NCI-H2029 (cell line): ENCODE data around the gene MAST4.

Experiments
- DNase-seq: peaks from one replicate; lab custom pipeline; 2025; lab: John Stamatoyannopoulos, UW

MAST4 gene

DNA sequence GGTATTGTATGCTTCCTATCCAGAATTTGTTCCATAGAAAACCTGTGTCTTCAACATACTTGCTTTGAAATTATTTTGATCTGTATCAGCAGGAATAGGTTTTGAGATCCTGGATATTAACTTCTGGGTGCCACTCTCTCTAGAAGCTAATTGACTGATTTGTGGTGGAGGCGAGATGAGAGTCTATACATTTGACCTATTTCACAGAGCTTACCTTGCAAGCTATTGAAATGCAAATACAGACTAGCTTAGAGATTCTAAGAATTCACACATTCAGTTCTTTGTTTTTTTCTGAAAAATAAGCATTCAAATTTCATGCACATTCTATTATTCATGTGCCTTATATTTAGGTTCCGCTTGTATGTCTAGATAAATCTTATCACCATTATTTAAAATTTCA is 246.3 kb downstream of the MAST4 start:
- no peak for DNase-seq

DNA sequence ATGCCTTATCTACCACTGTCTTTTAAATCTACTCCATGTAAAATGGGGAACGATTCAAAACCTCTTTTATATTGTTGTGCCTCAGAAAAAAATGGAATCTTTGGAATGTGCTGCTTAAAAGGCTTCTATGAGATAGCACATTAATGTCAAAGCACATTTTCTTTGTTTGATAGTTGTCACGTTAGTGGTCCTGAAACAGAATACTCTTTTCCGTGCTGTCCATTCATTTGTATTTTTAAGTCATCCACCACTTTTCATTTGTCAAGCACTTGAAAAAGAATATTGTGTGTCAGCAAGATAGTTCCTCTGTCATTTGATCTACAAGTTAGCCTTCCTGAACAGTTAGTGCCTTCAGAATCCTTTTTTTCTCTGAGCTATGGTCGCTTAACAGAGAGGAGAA is 246.9 kb downstream of the MAST4 start:
- DNase-seq, result no peak

DNA sequence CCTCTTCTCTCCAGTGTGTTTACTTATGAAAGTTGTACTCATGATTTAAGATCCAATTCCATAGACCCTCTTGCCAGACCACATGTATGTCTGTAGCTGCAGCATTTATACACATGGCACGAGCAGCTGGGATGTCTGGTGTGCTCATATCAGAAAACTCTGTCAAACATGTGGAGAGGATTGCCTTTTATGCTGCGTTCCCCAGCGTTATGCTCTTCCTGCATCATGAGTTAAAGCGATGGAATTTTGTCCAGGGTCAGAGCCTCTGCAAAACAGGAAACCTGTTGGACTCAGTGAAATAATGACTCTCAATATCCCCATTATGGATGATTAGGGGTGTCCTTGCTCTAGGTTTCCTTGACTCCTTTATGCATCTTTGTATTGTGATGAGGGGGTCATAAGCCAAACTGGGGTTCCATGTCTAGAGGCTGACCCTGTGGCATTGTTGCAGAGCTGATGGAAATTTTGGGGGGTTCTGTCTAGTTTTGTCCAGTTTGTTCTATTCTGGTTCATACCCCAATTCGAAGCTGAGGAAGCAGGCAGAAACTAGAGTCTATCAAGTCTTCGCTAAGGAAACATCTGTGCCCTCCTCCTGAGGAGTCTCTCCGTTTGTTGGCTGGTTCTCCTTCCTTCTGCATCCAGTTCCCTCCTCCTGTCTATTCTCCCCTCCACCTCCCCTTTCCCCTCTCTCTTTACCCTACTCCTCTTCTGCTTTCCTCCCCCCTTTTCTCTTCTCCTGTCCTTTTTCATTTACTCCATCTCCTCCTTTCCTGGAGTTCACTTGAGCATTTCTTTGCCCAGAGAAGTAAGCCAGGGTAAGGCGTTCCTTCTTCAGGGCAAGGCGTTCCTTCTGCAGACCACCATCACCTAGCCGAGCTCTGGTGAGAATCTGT is 252.8 kb downstream of the MAST4 start:
- DNase-seq, result no peak

DNA sequence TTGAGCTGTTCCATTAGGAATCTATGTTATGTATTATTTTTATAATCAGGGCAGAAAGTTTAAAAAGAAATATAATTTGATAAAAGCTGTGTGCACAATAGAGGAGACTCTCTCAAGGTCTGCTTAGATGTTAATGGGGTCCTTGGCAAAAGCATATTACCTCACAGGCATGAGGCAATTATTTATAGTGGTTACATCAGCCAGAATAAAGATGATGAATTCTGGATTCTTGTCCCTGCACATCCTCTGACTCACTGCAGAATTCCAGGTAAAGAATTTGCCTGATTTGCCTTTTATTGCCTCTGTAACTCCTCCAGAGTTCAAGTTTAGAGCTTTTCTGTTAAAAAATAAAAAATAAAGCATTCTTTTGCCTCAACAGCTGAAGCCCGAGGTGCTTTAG is 253.6 kb downstream of the MAST4 start:
- DNase-seq, result no peak

DNA sequence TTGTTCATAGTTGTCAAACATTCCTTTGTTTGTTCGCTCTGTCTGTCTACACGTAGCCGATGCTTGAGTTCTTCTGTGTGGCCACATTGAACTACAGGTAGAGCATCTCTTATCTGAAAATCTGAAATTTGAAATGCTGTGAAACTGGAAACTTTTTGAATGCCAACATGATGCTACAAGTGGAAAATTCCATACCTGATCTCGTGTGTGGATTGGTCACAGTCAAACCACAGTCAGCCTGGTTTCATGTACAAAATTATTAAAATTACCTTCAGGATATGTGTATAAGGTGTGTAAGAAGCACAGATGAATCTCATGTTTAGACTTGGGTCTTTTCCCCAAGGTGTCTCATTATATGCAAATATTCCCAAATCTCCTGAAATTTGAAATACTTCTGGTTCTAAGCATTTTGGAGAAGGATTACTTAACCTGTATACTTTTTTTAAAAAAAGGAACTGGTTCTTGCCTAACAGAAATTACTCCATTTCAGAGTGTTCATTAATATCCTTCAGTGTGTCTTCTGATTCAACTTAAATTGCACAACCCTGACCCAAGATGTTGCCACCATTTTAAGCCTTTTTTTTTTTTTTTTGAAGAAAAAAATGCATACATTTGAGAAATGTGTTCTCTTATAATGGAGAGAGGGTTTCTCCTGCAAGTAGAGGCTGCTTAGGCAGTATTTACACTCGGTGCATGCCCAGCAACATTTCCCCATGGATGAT is 254.3 kb downstream of the MAST4 start:
- DNase-seq, result no peak

DNA sequence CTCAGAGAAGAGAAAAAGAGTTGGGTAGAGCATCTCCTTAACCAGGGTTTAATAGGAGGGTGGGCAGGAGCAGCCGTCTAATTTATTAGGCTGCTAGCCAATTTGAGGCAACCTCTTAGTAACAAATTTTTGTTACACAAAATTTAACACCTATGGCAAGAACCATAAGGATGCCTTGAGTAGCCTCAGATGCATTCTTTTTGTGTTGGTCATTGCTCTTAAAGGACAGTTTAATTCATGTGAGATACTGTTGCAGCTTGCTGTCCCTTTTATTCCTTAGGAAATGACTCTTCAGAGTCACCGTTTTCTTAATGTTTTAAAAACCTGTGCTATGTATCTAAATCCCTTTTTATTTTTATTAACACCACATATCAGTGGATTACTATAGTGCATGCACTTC is 255.1 kb downstream of the MAST4 start:
- no peak for DNase-seq

DNA sequence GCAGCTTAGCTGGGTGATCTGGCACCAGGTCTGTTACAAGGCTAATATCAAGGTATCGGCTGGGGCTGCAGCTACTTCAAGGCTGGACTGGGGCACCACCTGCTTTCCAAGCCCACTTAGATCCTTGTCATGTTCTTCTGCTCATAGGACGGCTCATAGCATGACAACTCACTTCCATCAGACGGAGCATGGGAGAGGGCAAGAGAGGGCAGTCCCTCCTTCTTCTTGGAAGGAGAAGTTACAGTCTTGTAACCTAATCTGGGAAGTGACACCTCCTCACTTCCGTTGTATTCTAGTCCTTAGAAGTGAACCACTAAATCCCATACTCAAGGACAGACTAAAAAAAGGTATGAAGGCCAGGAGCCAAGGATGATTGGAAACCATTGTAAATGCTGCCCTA is 258.2 kb downstream of the MAST4 start:
- no peak for DNase-seq

DNA sequence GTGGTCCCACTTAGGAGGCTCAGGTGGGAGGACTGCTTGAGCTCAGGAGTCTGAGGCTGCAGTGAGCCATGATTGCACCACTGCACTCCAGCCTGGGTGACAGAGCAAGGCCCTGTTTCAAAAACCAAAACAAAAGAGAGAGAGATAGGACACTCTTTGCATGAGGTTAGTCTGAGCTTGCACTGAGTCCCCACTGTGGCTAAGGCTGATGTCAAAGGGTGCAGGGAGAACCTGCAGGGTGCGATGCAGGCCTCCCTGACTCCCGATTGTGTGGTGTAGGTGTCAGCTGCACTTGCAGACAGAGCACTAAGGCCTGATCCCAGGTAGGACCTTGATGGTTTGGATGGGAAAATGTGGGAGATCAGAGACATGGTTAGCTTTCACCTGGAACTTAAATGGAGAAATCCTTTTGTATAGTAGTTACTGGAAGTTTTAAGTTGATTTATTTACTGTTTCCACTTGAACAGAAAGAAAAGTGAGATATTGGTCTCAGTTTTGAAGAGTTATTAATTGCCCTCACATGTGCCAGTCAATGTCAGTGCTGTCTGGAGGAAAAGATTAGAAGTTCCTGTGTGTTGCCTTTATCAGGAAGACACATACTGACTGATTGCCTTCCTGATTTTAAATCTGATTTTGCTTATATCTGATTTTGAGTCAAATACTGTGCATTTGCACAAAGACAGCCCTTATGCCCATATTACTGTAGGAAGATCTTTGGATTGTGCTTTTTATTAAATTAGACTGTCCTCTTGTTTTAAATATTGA is 260.0 kb downstream of the MAST4 start:
- DNase-seq, result no peak

DNA sequence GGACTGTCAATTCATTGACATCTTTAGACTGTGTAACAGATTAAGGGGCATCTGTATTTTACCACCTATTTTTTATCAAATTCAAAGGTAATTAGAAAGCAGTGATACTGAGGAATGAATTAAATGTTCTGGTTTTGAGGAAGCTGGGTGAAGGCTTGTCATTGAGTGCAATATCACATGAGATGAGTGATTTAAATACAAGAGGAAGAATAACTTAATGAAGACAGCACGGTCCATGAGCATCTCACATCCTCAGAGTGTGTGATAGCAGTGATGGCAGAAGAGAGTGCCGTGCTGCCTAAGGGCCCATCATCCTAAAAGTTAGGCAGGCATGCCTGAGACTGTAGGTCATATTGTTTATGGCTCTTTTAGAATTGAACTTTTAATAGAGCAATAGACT is 263.3 kb downstream of the MAST4 start:
- DNase-seq, result no peak

DNA sequence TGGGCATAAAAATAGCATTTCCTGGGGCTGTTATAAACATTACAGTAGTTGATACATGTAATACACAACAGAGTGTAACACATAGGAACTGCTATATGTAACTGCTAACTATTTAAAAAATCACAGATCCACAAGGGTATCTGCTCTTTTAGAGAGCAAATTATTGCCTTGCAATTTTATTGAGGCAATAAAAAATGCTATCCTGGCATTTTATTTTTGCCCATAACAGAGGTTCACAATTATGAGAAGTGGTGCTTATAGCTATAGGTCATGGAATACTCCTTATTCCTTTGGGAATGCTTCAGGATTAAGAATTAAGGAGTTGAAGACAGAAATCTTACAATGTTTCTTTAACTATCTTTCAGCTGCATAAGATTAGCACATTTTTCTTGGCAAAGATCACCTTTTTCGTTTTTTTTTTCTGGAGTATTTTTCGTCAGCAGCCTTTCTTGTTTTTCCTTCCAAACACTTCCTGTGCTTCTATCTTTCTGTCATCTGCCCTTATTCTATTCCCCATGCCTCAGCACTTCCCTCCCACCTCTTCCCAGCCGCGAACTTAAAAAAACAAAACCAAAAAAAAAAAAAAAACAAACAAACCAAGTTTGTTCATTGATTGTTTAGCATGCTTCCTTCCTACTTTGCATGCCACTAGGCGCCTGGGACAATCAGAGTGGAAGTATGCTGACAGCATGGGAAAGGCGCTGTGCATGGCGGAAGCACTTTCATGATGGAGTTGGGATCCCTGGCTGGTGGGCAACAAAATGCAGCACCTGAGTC is 264.2 kb downstream of the MAST4 start:
- no peak for DNase-seq

DNA sequence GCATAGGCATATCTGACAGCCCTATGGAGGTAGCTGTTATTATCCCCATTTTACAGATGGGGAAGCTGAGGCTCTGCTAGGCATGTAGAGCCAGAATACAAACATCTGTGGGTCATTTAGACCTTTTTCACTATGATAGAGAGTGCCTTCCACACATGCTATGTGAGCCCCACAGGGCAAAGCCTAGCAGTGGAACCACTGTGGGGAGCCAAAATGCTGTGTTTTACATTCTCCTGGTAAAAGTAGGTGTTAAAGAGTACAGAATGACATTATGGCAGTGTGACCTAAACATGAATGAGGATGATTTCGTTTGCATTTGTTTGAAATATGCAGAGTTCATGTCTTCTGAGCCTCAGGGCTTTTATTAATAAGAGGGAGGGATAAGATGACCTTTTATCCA is 265.2 kb downstream of the MAST4 start:
- DNase-seq, result no peak

DNA sequence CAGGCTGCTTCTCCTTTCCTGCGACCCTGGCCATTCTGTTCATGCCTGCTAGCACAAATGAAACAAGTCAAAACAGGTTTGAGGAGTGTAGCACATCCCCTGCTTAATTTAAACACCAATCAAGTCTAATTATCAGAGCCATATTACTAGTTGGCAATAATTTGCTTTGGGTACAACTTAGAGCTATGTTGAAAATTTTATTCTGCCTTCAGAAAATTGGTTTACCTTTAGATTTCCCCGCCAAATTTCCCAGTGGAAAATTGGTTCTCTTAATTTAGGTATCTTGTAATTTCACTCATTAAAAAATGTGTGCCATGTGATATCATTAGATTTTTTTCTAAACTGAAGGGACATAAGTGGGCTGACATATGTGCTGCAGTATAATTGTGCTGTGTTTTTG is 265.8 kb downstream of the MAST4 start:
- no peak for DNase-seq

DNA sequence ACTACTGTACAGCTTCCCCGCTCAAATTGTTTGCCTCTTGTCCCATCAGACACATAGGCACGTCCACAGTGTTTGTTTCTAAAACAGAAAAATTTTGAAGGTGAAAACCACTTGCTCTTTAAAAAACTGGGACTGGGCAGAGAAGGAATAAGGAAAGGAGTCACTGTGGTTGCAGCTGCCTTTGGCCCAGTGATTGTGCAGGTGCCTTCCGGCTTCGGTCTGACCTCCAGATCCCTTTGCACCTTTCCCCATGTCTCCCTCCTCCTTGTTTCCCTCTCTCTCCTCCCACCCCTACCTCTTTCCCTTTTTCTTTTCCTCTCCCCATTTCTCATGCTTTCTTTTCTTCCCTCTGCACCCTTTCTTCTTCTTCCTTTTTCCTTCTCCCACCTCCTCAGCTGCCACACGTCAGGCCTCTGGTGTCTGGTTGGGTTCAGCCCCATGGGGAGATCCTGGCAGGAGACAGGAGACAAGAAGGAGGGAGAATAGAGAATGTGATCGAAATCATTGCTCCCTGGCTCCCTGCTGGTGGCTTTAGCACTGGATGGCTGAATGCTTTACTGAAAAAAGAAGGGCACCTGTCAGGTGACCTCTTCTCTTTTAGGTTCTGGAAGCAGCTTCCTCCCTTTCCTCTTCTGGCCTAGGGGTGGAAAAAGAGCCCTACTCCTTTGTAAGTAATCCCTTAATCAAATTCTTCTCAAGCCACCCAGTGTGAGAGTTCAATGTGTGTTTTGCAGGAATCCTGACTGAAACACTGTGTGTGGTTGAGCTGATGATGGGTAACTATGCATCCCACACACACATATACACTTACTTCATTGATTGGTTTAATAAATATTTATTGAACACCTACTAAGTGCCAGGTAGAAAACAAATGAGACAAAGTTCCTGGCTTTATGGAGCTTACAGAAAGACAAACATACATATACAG is 267.3 kb downstream of the MAST4 start:
- no peak for DNase-seq

DNA sequence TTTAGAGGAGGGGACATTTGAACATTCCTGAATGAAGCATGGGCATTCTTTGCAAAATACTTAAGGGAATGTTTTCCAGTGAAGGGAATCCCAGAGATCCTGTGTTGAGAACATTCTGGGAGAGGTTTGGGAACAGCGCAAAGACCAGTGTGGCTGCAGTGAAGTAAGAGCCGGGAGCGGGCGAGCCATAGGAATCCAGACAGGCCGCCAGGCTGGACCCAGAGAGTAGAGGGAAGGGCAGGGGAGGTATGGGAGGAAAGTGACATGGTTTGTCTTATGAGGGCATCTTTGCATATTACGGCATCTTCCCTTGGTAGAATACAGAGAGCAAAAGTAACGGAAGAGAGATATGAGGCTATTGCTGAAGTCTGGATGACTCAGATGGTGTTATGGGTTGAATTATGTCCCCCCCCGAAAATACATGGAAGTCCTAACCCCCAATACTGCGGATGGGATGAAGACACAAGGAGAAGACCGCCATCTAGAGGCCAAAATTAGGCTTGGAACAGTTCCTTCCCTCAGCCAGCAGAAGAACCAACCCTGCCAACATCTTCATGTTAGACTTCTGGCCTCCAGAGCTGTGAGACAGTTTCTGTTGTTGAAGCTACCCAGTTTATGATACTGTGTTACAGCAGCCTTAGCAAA is 268.2 kb downstream of the MAST4 start:
- no peak for DNase-seq

DNA sequence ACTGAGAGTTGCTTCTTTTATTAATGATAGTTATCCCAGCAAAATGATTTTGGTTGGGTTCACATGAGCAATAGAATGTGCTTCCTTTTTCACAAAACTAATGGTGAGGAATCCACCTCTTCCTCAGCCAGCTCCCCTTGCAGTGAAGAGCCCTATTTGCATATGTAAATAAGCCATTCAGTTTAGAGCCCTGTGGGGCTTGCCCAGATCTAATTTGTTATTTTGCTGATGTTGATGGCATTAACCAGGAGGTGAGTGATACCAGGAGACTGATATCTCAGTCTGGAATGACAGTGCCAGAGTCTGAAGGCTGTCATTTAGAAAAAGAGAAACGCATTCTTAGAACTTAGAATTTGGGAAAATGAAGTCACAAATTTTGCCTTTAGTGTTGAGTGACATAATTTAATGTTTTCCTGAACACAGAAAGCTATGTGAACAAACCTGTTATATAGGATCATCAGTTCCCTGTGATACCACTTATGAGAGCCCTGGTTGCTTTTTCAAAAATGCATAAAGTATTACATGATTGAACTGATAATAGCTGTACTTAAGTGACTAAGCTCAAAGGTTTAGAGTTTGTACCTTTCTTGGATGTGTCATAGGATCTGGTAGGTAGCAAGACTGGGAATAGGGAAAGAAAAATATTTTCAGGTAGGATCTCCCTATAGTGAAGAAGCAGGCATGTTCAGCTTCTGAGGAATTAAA is 271.6 kb downstream of the MAST4 start:
- DNase-seq, result no peak

DNA sequence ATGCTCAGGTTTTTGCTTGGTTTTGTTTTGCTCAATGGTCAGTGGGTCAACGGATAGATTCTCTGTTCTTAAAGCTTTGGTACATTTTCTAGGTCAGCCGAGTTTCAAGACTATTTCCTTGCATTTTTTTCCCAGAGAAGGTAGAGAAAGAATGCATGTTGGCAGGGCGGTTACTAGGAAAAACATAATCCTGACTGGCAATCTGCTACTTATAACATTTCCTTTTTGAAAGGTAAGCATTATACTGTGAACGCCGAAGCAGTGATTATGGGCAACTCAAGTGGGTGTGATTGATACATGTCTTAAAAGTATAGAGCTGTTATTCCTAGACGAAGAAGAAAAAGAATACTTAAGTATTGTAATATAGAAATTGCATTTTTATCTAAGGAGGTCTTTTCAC is 273.2 kb downstream of the MAST4 start:
- no peak for DNase-seq

DNA sequence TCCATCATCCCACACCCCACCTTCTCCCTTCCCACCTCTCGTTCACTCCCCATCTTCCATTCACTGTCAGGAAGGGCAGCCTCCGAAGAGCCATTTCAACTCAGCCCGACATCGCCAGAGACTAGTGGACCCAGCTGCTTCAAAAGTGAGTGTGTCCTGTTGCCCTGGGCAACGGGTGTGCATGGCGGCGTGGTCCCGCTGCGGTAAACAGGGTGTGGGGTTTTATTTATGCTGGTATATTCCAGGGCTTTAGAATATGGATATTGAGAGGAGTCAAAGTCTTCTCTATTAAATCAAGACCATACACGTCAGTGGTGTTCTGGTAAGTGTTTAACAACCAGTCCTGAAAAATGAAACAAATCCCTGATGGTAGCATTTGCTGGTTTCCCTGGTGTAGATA is 274.5 kb downstream of the MAST4 start:
- no peak for DNase-seq

DNA sequence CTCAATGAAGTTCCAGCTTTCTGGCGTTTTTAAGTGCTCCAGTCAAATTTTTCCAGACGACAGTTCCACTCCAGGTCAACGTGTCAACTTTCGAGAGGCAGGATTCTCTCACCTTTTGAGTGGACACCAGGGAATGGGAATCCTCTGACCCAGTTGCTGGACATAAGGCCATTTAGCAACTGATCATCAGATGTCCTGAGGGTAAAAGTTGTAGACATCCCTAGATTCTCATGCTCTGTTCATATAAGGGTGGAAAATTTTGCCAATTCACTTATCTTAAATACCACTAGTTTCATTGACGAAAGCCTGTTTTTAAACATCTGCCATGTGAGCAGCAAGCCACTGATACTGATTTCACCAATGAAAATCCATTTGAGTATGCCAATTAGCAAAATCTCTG is 275.5 kb downstream of the MAST4 start:
- DNase-seq, result no peak

DNA sequence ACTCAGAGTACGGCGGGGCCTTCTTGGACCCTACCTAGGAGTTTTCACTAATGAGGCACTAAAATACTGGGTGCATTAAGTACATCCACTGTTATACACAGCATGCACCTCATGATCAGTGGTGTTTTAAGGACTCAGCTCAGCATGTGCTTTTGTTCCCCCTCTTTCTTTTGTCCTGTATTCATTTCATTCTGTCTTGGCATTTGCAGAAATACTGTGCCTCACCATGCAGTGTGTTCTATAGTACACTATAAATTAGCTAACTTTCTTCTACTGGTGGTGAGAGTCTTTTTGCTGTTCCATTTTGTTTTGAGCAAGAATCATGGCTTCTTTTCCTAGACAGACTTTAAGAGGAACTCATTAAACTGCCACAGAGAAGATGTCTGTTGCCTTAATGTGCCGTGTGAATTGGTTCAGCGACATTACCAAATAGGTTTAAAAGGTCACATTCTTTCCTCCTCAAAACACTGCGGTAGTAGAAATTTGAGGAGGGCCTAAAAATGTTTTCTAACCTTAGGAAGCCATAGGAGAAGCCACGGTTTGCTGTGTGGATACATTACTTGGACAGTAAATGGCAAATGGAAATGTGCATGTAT is 276.6 kb downstream of the MAST4 start:
- DNase-seq, result no peak
